HUES64 (cell line): ENCODE data around the gene ZNF559.

Experiments
- H3K27ac ChIP-seq: 2 replicates; pipeline ENCODE4 v1.7.0; 2013; ENCODE audit warnings: low read depth, low read length, inconsistent platforms
- H3K27me3 ChIP-seq: 2 replicates; pipeline ENCODE4 v1.6.1; 2013; ENCODE audit warnings: mild to moderate bottlenecking, low read length; ENCODE audit not compliant: insufficient read depth
- H3K36me3 ChIP-seq: 2 replicates; pipeline ENCODE4 v1.6.1; 2013; ENCODE audit warnings: mild to moderate bottlenecking, low read length; ENCODE audit not compliant: insufficient read depth
- H3K4me1 ChIP-seq: 2 replicates; pipeline ENCODE4 v1.6.1; 2013; ENCODE audit warnings: mild to moderate bottlenecking, low read length, moderate library complexity; ENCODE audit not compliant: insufficient read depth
- H3K4me3 ChIP-seq: 2 replicates; pipeline ENCODE4 v1.5.1; 2013; ENCODE audit warnings: mild to moderate bottlenecking, low read length, moderate library complexity
- H3K9ac ChIP-seq: 2 replicates; pipeline ENCODE4 v1.6.1; 2013; ENCODE audit warnings: mild to moderate bottlenecking, low read depth, low read length
- H3K9me3 ChIP-seq: 2 replicates; pipeline ENCODE4 v1.6.1; 2013; ENCODE audit warnings: low read depth, low read length; ENCODE audit not compliant: insufficient read depth
- WGBS: fragments of 150-250, 120-280 bp; methylation state at CpG from one replicate; pipeline ENCODE4 v1.1.7; 2013; ENCODE audit warnings: missing lambda C conversion rate; 5-methylcytosine and 5-hydroxymethylcytosine counted together

The ZNF559 gene

GRCh38 chr19:9354651-9355050 is 30.7 kb downstream of the ZNF559 start:
- peaks cover 27% of the 10 kb centered on the region; the same call in 1 of the 2 replicates for H3K36me3 ChIP-seq
- WGBS: 95% methylated on average over 2 of the region's 2 CpGs

GRCh38 chr19:9362905-9363304 is 38.9 kb downstream of the ZNF559 start, which contains the start of gene ZNF177:
Gene ZNF177, plus strand, starts transcription at chr19:9363013. Its CDS starts 15,299 bp downstream, at chr19:9378312.
- Histone ChIP-seq H3K9ac (no peak within 1 kb of the TSS), H3K27me3 (no peaks in the 10 kb centered on the region), H3K27ac (no peak within 1 kb of the TSS), H3K36me3 (peaks cover 15% of the 10 kb centered on the region; the same call in 1 of the 2 replicates), H3K4me3 (no peak within 1 kb of the TSS), H3K4me1 (no peaks in the 10 kb centered on the region), H3K9me3 (peaks cover 77% of the 10 kb centered on the region)
- WGBS: 96% methylated on average over 28 of the region's 28 CpGs

More at GRCh38 chr19:9354651-9355050, 30.7 kb downstream of the ZNF559 start:
- H3K27me3 ChIP-seq: no peaks in the 10 kb centered on the region
- no peaks in the 10 kb centered on the region for H3K4me1 ChIP-seq
- H3K9ac ChIP-seq: no peak overlapping the region
- H3K4me3 ChIP-seq: no peak overlapping the region
- H3K9me3 ChIP-seq: peaks cover 80% of the 10 kb centered on the region
- no peak overlapping the region for H3K27ac ChIP-seq

- Histone ChIP-seq H3K9me3 (peaks cover 96% of the 10 kb centered on the region), H3K4me3 (no peak overlapping the region), H3K36me3 (peaks cover 14% of the 10 kb centered on the region; the same call in 1 of the 2 replicates), H3K27me3 (no peaks in the 10 kb centered on the region), H3K27ac (no peak overlapping the region), H3K9ac (no peak overlapping the region), H3K4me1 (no peaks in the 10 kb centered on the region)
- WGBS: 97% methylated on average over 6 of the region's 6 CpGs
Measured at GRCh38 chr19:9370738-9371619, 47.0 kb downstream of the ZNF559 start.

- Histone ChIP-seq H3K36me3 (peaks cover 73% of the 10 kb centered on the region), H3K27me3 (no peaks in the 10 kb centered on the region), H3K4me1 (no peaks in the 10 kb centered on the region), H3K4me3 (no peak overlapping the region; the same call in 1 of the 2 replicates), H3K27ac (no peak overlapping the region), H3K9me3 (peaks cover 99% of the 10 kb centered on the region), H3K9ac (no peak overlapping the region)
- WGBS: 86% methylated on average over 4 of the region's 4 CpGs
Measured at GRCh38 chr19:9381361-9381785, 57.4 kb downstream of the ZNF559 start.
